ENCODE data around the gene RASIP1.
"Not testable (repeated sequence)": the region's sequence is repeated elsewhere in the genome, so short reads cannot be mapped to it uniquely, and the experiment has no call there.

The RASIP1 gene

GRCh38 chr19:48705431-48705830, 35.0 kb downstream of the RASIP1 start:
- no peak for DNase-seq

GRCh38 chr19:48703316-48703715, 37.1 kb downstream of the RASIP1 start:
- no peak for DNase-seq

GRCh38 chr19:48702701-48703100, 37.7 kb downstream of the RASIP1 start:
- no peak for DNase-seq

- peak; percentile 85 for DNase-seq
Observed at GRCh38 chr19:48698046-48698445, 42.4 kb downstream of the RASIP1 start.

GRCh38 chr19:48696353-48697010, 43.9 kb downstream of the RASIP1 start:
- no peak for DNase-seq

- no peak for DNase-seq
Observed at GRCh38 chr19:48695743-48696352, 44.6 kb downstream of the RASIP1 start, which contains the start of gene FUT2. Gene FUT2 (plus strand): TSS chr19:48695971. CDS start chr19:48702957, 6,986 bp downstream.

- not testable (repeated sequence) for DNase-seq
Observed at GRCh38 chr19:48693629-48694028, 46.8 kb downstream of the RASIP1 start.

GRCh38 chr19:48689449-48689848, 51.0 kb downstream of the RASIP1 start:
- no peak for DNase-seq

- DNase-seq, result no peak
Observed at GRCh38 chr19:48687776-48688175, 52.6 kb downstream of the RASIP1 start.

- not testable (repeated sequence) for DNase-seq
Observed at GRCh38 chr19:48686637-48687036, 53.8 kb downstream of the RASIP1 start.

- DNase-seq, result no peak
Observed at GRCh38 chr19:48686088-48686487, 54.3 kb downstream of the RASIP1 start.

DNA sequence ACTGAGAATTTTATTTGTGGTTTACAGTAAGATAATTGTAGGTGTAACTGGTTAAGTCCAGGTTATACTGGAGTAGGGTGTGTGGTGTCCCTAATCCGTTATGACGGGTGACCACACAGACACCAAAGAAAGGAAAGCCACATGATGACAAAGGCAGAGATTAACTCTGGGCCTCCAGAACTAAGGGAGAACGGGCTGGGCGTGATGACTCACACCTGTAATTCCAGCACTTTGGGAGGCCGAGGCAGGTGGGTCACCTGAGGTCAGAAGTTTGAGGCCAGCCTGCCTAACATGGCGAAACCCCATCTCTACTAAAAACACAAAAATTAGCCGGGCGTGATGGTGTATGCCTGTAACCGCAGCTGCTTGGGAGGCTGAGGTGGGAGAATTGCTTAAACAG, 54.8 kb downstream of the RASIP1 start:
- no peak for DNase-seq

- DNase-seq, result no peak
Observed at GRCh38 chr19:48683349-48683748, 57.1 kb downstream of the RASIP1 start.

DNA sequence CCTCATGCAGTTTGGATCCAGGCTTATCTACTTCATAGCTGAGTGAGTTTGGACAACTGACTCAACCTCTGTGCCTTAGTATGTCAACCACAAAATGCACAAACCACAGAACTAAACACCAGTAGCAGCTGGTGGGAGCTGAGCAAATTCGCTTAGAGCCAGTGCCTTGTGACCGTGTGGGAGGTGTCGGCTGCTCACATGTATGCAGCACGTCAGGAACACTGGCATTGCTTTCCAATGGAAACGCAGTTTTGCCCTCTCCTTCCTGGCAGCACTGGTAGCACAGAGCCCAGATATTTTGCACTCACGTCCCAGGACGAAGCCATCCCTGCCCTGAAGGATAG, 59.3 kb downstream of the RASIP1 start:
- peak; percentile 97 for DNase-seq

DNA sequence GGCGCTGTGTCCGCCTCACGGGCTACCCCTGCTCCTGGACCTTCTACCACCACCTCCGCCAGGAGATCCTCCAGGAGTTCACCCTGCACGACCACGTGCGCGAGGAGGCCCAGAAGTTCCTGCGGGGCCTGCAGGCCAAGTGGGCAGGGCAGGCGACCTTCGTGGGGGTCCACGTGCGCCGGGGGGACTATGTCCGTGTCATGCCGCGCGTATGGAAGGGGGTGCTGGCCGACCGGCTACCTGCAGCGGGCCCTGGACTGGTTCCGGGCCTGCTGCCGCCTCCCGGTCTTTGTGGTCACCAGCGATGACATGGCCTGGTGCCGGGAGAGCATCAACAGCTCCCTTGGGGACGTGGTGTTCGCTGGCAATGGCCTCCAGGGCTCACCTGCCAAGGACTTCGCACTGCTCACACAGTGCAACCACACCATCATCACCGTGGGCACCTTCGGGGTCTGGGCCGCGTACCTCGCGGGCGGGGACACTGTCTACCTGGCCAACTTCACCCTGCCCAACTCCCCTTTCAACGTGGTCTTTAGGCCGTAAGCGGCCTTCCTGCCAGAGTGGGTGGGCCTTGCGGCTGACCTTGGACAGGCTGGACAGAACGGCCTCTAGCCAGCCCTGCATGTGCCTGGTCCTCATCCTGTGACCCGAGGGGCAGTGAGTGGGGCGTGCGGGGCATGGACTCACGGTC, 59.8 kb downstream of the RASIP1 start:
- no peak for DNase-seq

DNA sequence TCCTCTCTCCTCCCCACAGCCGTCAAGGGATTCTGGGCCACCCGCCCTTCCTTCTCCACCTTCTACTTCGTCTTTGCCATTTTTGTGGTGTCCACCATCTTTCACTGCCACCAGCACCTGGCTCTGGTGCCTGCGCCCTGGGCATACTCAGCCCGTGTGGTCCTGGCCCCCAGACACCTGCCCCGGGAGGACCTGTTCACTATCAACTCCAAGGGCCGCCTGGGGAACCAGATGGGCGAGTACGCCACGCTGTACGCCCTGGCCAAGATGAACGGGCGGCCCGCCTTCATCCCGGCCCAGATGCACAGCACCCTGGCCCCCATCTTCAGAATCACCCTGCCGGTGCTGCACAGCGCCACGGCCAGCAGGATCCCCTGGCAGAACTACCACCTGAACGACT, 60.4 kb downstream of the RASIP1 start:
- not testable (repeated sequence) for DNase-seq

GRCh38 chr19:48678201-48678600, 62.2 kb downstream of the RASIP1 start:
- peak; percentile 53 for DNase-seq

- DNase-seq, result no peak
Observed at GRCh38 chr19:48676887-48677286, 63.5 kb downstream of the RASIP1 start.

DNA sequence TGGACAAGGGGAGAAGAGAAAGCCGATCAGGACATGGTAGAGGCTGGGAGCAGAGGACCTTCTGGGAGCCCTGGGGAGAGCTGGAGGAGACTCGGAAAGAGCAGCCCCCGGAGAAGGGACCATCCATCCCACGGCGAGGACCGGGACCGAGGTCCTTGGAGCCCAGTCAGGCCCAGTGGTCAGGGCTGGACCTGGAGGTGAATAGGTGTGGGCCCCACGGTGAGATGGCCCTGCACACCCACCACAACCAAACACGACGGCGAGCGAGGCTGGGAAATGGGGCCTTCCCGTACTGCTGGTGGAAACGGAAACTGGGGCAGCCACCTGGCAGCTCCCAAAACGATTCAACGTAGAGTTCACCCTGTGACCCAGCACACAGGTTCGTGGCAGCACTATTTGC, 63.9 kb downstream of the RASIP1 start:
- DNase-seq, result no peak

- DNase-seq, result peak; percentile 65
Observed at GRCh38 chr19:48674921-48675824, 65.2 kb downstream of the RASIP1 start.

DNA sequence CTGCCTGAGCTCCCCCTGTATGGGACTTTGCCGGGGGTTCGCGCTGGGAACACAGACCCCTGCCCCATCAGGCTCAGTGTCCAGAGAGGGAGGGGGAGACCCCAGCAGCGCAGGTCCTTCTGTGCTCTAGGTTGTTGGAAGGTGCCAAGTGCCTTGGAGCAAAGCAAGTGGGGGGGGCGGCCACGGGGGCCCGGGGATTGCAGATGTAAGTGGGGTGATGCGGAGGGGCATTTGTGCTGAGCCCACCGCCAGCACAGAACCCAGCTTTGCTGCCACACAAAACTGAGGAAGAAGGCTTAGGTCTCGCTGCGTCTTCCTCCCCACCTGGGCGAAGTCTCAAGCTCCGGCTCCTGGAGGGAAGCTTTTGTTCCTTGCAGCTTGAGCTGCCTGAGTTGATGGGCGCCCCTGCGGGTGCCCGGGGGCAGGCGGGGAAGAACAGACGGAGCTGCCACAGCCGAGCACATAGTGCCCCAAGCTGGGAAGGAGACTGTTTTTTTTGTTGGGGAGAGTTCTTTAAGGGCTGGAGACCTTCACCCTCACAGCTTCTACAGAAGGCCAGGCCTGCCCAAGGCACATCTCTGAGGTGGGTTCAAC, 66.1 kb downstream of the RASIP1 start:
- no peak for DNase-seq

- no peak for DNase-seq
Observed at GRCh38 chr19:48673436-48674100, 66.8 kb downstream of the RASIP1 start.
